ENCODE data around the gene SGK1.
"Not testable (repeated sequence)": the region's sequence is repeated elsewhere in the genome, so short reads cannot be mapped to it uniquely, and the experiment has no call there.

Gene SGK1

DNA sequence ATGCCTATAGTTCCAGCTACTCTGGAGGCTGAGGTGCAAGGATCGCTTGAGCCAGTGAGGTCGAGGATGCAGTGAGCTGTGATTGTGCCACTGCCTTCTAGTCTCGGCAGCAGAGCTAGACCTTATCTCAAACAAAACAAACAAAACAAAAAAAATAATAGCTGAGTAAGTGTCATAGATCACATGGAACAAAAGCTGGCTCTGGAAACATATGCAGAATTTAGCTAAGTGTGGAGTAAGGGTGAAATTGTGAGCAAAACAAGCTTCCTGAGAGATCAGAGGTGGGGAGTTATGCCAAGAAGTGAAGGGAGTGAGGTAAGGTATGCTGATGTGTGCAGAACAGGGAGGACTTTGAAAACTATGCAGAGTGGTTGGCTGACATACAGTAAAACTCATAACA lies 18.7 kb downstream of the SGK1 start:
- no peak for DNase-seq

DNA sequence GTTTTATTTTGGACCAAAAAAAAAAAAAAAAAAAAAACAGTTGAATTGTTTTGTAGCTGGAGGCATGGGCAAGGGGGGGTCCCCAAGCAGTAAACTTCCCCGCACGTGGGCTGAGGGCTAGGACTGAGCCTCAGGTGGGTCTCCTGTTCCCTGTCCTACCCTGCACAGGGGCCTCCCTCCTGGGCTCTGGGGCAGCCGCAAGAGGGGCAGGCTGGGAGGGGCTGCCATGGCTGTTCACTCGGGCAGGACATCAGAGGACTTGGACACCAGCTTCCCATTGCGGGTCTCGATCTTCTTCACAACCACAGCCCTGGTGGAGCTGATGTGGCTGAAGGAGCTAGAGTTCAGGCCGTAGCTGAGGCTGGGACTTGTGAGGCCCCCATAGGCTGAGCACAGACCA lies 21.1 kb downstream of the SGK1 start:
- no peak for DNase-seq

- no peak for DNase-seq
These were observed 21.9 kb downstream of the SGK1 start for GRCh38 chr6:134295953-134296553.

GRCh38 chr6:134293659-134294161 lies 24.2 kb downstream of the SGK1 start:
- no peak for DNase-seq

GRCh38 chr6:134291156-134291555 lies 26.8 kb downstream of the SGK1 start:
- DNase-seq: no peak

- DNase-seq: no peak
These were observed 28.7 kb downstream of the SGK1 start for GRCh38 chr6:134289204-134289575.

- DNase-seq: no peak
These were observed 29.2 kb downstream of the SGK1 start for GRCh38 chr6:134288538-134289203.

GRCh38 chr6:134287859-134288537 lies 29.9 kb downstream of the SGK1 start:
- DNase-seq: no peak

DNA sequence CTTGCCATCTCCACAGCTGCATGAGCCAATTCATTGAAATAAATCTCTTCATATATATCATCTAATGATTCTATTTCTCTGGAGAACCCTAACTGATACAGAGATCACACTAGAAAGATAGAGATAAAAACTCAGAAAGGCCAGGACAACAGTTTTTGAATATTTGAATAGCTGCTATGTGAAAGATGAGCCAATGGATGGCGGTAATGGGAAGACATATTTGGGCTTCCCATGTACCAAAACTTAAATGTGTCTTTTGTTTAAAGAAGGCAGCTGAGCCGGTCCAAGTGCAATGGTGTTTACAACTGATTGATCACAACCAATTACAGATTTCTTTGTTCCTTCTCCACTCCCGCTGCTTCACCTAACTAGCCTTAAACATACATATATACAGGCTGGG lies 35.1 kb downstream of the SGK1 start:
- no peak for DNase-seq

DNA sequence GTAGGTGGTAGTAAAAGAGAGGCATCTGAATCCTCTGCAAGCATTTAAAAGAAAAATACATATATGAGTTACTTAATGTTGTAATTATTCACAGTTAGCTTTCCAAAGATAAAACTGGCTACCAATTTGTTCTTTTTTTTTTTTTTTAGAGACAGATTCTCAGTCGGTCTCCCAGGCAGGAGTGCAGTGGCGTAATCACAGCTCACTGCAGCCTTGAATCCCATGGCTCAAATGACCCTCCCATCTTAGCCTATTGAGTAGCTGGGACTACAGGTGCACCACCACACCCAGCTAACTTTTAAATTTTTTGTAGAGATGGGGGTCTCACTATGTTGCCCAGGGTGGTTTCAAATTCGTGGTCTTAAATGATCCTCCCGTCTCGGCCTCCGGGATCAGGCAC lies 36.5 kb downstream of the SGK1 start:
- no peak for DNase-seq

DNA sequence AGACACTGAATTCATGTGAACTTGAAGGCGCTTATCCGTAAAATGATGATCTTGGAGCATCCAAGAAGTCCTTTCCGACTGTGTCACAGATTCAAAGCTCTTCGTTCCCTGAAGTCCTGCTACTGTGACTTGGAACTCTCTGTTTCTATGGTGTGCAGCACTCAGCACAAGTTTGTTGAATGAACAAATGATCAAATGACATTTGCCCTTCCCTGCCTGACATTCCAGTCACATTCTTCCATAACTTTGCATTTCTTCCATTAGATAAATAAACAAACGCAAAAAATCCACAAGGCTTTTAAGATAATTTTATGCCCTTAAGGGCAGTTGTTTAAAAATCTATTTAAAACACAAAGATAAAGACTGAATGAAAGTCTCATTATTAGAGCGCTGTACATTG lies 39.9 kb downstream of the SGK1 start:
- DNase-seq: no peak

DNA sequence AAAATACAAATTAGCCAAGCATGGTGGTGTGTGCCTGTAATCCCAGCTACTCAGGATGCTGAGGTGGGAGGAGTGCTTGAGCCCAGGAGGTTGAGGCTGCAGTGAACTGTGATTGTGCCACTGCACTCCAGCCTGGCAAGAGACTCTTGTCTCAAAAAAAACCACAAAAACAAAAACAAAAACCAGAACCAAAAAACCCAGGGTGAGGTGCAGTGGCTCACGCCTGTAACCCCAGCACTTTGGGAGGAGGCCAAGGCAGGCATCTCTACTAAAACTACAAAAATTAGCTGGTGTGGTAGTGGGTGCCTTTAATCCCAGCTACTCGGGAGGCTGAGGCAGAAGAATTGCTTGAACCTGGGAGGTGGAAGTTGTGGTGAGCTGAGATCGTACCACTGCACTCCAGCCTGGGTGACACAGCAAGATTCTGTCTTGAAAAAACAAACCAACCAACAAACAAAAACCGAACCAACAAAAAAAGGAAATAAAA lies 41.0 kb downstream of the SGK1 start:
- DNase-seq: not testable (repeated sequence)

DNA sequence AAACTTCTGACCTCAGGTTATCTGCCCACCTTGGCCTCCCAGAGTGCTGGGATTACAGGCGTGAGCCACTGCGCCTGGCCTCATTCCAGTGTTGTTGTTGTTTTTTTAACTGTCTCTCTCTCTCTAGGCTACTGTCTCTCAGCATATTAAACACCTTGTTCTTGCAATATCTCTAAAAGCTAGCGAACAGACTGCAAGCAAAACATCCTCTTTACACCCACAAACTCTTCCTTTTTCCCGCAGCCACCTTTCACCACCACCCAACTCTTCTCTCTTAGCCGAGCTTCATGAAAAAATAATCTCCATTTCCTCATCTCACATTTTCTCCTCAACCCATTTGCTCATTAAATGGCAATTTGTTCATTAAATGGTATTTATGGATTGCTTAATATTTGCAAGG lies 45.5 kb downstream of the SGK1 start:
- DNase-seq: no peak

- no peak for DNase-seq
These were observed 50.0 kb downstream of the SGK1 start for GRCh38 chr6:134267917-134268361.

DNA sequence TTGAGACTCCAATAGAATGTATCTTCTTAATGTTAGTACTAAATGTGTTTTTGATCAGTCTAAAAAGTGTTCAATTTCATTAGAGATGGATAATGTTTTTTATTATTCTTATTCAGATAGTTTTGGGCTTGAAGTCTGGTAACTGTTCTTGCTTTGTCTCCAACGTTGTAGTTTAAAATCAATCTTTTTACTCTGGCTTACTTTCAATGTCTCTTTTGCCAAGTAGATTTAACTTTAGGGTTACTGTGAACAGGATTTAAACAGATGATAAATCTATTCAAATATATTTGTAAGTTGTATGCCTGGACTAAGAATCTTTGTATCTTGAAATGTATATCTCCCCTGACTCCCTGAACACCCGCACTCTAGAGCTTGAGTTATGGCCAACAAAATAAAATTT lies 51.1 kb downstream of the SGK1 start:
- DNase-seq: no peak

DNA sequence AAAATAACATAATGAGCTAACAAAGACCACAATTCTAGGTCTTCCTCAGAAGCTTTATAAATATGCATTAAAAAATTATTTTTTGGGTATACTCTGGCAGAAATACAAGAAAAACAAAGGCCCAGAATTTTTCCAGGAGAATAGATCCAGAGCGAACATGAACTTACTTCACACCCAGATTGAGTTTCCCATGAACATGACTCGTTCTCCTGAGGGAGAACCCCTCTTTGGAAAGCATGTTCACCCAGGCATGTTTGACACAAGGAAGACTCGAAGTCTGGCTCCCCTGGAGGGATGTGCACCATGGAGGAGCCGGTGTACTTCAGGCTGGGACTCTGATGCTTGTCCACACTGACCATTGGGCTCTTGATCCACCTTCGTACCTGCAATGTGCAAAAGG lies 56.1 kb downstream of the SGK1 start:
- DNase-seq: no peak

DNA sequence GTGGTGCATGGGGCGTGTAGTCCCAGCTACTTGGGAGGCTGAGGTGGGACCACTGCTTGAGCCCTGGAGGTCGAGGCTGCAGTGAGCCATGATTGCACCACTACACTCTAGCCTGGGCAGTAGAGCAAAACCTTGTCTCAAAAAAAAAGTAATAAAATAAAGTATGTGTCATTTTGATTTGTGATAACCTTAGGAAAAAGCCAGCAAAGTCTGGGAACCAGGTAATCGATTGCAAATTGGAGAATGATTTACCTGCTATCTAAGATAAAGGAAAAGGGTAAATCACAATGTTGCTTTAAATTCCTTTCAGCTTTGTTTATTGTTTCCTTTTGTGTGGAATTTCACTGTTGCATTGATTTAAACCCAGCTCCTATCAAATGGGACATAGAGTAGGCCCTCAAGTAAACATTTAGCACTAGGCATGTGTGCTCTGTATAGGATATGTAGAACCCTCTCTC lies 59.0 kb downstream of the SGK1 start:
- no peak for DNase-seq

DNA sequence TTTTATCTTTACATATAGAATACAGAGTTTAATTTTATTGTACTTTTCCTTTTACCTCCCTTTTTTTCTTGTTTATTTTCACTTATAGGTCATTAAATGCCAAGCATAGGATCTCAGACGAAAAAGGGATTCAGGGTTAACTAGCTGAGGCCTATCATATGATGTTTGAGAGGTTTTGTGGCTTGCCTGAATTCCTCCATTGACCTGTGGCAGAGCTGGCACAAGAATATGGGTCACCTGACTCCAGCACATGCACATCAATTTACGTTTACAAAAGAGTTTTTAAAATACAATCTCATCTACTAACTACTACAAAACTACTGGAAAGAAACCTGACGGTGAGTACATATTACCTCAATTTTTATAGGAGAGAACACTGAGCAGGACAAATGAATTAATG lies 60.4 kb downstream of the SGK1 start:
- no peak for DNase-seq

- DNase-seq: no peak
These were observed 61.0 kb downstream of the SGK1 start for GRCh38 chr6:134256862-134257261.

DNA sequence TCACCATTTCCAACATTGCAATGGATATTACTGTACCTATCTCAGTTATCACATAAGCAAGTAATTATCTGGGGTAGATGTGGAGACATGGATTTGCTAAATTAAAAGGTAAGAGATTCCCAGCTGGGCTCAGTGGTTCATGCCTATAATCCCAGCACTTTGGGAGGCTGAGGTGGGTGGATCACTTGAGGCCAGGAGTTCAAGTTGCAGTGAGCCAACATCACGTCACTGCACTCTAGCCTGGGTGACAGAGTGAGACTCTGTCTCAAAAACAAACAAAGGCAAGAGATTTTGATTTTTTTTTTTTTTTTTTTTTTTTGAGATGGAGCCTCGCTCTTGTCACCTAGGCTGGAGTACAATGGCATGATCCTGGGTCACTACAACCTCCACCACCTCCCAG lies 62.6 kb downstream of the SGK1 start:
- DNase-seq: not testable (repeated sequence)

GRCh38 chr6:134254118-134254517 lies 63.8 kb downstream of the SGK1 start:
- no peak for DNase-seq

GRCh38 chr6:134253681-134254080 lies 64.2 kb downstream of the SGK1 start:
- DNase-seq: no peak

- no peak for DNase-seq
These were observed 66.6 kb downstream of the SGK1 start for GRCh38 chr6:134251320-134251719.

GRCh38 chr6:134250776-134251175 lies 67.1 kb downstream of the SGK1 start:
- DNase-seq: no peak

Data from GOT3 (cell line).